ENCODE measurements around the gene GRB10.

GRCh38 chr7:50761713-50762112 is 21.0 kb downstream of the GRB10 start:
- no peak for TF ChIP-seq CTCF (IDR thresholded peaks at IDR 0.05)
- TF ChIP-seq POLR2A (IDR thresholded peaks at IDR 0.05): no peak
- no peak for TF ChIP-seq POLR2AphosphoS5 (IDR thresholded peaks at IDR 0.05; ENCODE audit: insufficient read depth in 1 of 2, low read depth in 1 of 2)
